K562 (cell line): Measurements from ENCODE around the gene MAP4K1. TPM values are rescaled to one million over a fixed set of nuclear protein-coding genes. Genes with fewer than 3 reads are reported as not detected.

Experiments
- ATAC-seq: fragments of 200-7000 bp; cut with Tn5 transposase; 3 replicates; pipeline ENCODE4 v1.9.1; 2020; ENCODE audit warnings: moderate library complexity
- BruUV-seq: library from RNA; stranded (reverse); fragments of 400-500 nt; replicated peaks from 2 replicates; lab custom pipeline; 2021; lab: Mats Ljungman, UMichigan
- CTCF ChIA-PET: fragments of 300-600 bp; formaldehyde crosslinking; extraction: SDS; loops from one replicate; lab custom pipeline; 2021; ENCODE audit warnings: low intra/inter-chr PET ratio; lab: Yijun Ruan, JAX
- POLR2A ChIA-PET: fragments of 300-600, 350-650 bp; sonication (Branson Sonifier 250); formaldehyde crosslinking; extraction: SDS; loops from one replicate; lab custom pipeline; 2021; ENCODE audit warnings: antibody characterized with exemption, inconsistent platforms; lab: Yijun Ruan, JAX
- DNase-seq, 4 experiments: peaks; one replicate each; pipeline versions ENCODE4 v3.0.0 to v3.0.0-alpha.2; 2011 to 2018; ENCODE audit warnings: low spot score in 3 of 4, mixed read lengths in 3 of 4; ENCODE audit errors: extremely low read depth in 1 of 4
- FAIRE-seq: peaks from 2 replicates; lab custom pipeline; 2011; peaks lifted over from hg19 to GRCh38; lab: Jason Lieb, UNC
- H2AFZ ChIP-seq: 2 replicates; pipeline ENCODE4 v1.6.0; 2011; ENCODE audit warnings: low read depth, low read length, control low read depth, inconsistent platforms
- H3K27ac ChIP-seq: fragments of 200-600 bp; 3 replicates; pipeline ENCODE4 v1.8.0; 2011; ENCODE audit warnings: low read depth, mild to moderate bottlenecking, control low read depth, inconsistent platforms, low read length, moderate library complexity, mixed read lengths; ENCODE audit errors: extremely low read depth
- H3K27me3 ChIP-seq, 2 experiments: fragments of 300-600 bp in 1 of 2; 2 replicates in 1 of 2; 3 replicates in 1 of 2; pipeline versions ENCODE4 v1.6.0 to v1.8.0; 2011; ENCODE audit warnings: inconsistent platforms in 2 of 2, low read length in 2 of 2, mild to moderate bottlenecking in 1 of 2, mixed read lengths in 1 of 2, moderate library complexity in 1 of 2; ENCODE audit not compliant: control insufficient read depth in 2 of 2, insufficient read depth in 2 of 2
- H3K36me3 ChIP-seq: fragments of 300-600 bp; 3 replicates; pipeline ENCODE4 v1.8.0; 2011; ENCODE audit warnings: mild to moderate bottlenecking, low read length, inconsistent platforms; ENCODE audit not compliant: control insufficient read depth, insufficient read depth
- H3K4me1 ChIP-seq, 2 experiments: fragments of 200-600 bp in 1 of 2; replicated peaks in 1 of 2; 2 replicates in 1 of 2; 3 replicates in 1 of 2; pipeline versions ENCODE4 v1.5.1 to v1.8.0; 2011; ENCODE audit warnings: inconsistent platforms in 2 of 2, low read length in 2 of 2, mild to moderate bottlenecking in 1 of 2, mixed read lengths in 1 of 2, moderate library complexity in 1 of 2; ENCODE audit not compliant: control insufficient read depth in 2 of 2, insufficient read depth in 2 of 2
- H3K4me2 ChIP-seq: 2 replicates; pipeline ENCODE4 v1.6.1; 2011; ENCODE audit warnings: low read length, control low read depth, inconsistent platforms, mixed read lengths; ENCODE audit not compliant: insufficient read depth
- H3K4me3 ChIP-seq: fragments of 200-600 bp; sonication (generic), shearing (Covaris generic); 2 replicates; pipeline ENCODE4 v1.5.1; 2016; ENCODE audit warnings: control low read depth, inconsistent platforms
- H3K79me2 ChIP-seq: fragments of 200-600 bp; 3 replicates; pipeline ENCODE4 v1.8.0; 2011; ENCODE audit warnings: low read length, inconsistent platforms; ENCODE audit not compliant: control insufficient read depth, insufficient read depth
- H3K9ac ChIP-seq, 2 experiments: 2 replicates each; pipeline versions ENCODE4 v1.6.0 to v1.6.1; 2011; ENCODE audit warnings: low read depth in 2 of 2, low read length in 2 of 2, control low read depth in 1 of 2, inconsistent platforms in 1 of 2, mild to moderate bottlenecking in 1 of 2, mixed read lengths in 1 of 2; ENCODE audit not compliant: insufficient read depth in 1 of 2
- H3K9me1 ChIP-seq: one replicate; pipeline ENCODE4 v1.6.0; 2011; ENCODE audit warnings: inconsistent platforms, mild to moderate bottlenecking, low read length, moderate library complexity; ENCODE audit not compliant: control insufficient read depth, insufficient read depth
- H3K9me3 ChIP-seq: replicated peaks from 2 replicates; pipeline ENCODE4 v1.5.1; 2011; ENCODE audit warnings: low read depth, low read length, inconsistent platforms; ENCODE audit not compliant: control insufficient read depth, insufficient read depth
- H4K20me1 ChIP-seq: replicated peaks from 2 replicates; pipeline ENCODE4 v1.6.1; 2011; ENCODE audit warnings: low read length, inconsistent platforms, mixed read lengths; ENCODE audit not compliant: control insufficient read depth, insufficient read depth
- ATF7 ChIP-seq: fragments of 450-650 bp; IDR thresholded peaks from 2 replicates; pipeline ENCODE4 v1.7.1; 2014; ENCODE audit warnings: mild to moderate bottlenecking, moderate library complexity
- JUND ChIP-seq, 2 experiments: IDR thresholded peaks; 2 replicates in 1 of 2; 3 replicates in 1 of 2; pipeline ENCODE4 v1.6.1; 2011; ENCODE audit warnings: borderline replicate concordance in 2 of 2, low read depth in 2 of 2, low read length in 2 of 2, improper control_type of control experiment in 1 of 2, missing biosample characterization in 1 of 2, missing genetic modification characterization in 1 of 2, missing genetic modification reagents in 1 of 2
- PHB ChIP-seq: fragments of 250-450 bp; sonication (Bioruptor Pico); IDR thresholded peaks from 2 replicates; pipeline ENCODE4 v1.5.0; 2021
- PML ChIP-seq: IDR thresholded peaks from 2 replicates; pipeline ENCODE4 v1.6.1; 2012; ENCODE audit warnings: low read length, inconsistent platforms
- POLR2AphosphoS2 ChIP-seq: IDR thresholded peaks from 2 replicates; pipeline ENCODE4 v1.6.1; 2012; ENCODE audit warnings: low read length, improper control_type of control experiment
- POLR3A ChIP-seq: IDR thresholded peaks from 2 replicates; pipeline ENCODE4 v1.6.1; 2011; ENCODE audit warnings: borderline replicate concordance, mild to moderate bottlenecking, moderate library complexity; ENCODE audit not compliant: insufficient read length, insufficient read depth; ENCODE audit errors: extremely low read depth
- SAP30 ChIP-seq: fragments of 200-600 bp; sonication (generic); IDR thresholded peaks from 2 replicates; pipeline ENCODE4 v1.6.1; 2012; ENCODE audit warnings: borderline replicate concordance, low read depth, mild to moderate bottlenecking, moderate library complexity, low read length, control low read depth, inconsistent platforms; ENCODE audit not compliant: insufficient read depth, poor library complexity, severe bottlenecking
- SMC3 ChIP-seq: conservative IDR thresholded peaks from 2 replicates; pipeline ENCODE4 v1.6.1; 2011; ENCODE audit warnings: low read depth, low read length, improper control_type of control experiment; ENCODE audit not compliant: insufficient read depth
- TBP ChIP-seq: optimal IDR thresholded peaks from 2 replicates; pipeline ENCODE3; 2011; ENCODE audit warnings: low read depth, low read length, improper control_type of control experiment
- ZSCAN29 ChIP-seq: fragments of 450-650 bp; IDR thresholded peaks from 2 replicates; pipeline ENCODE4 v1.6.1; 2017
- WGBS: fragments of 100-300 bp; shearing (Covaris generic); methylation state at CpG from one replicate; pipeline ENCODE4 v1.1.6; 2016; ENCODE audit warnings: low coverage, mixed read lengths; ENCODE audit not compliant: insufficient coverage; ENCODE audit errors: missing lambda C conversion rate; 5-methylcytosine and 5-hydroxymethylcytosine counted together
- in situ Hi-C: fragments of 300-500 bp; cut with MboI; formaldehyde crosslinking; loops from 4 replicates; pipeline ENCODE4 v1.15.0; 2018; ENCODE audit warnings: inconsistent platforms, mixed read lengths
- intact Hi-C: fragments of 100-400 bp; cut with micrococcal nuclease; formaldehyde crosslinking; loops from 2 replicates; pipeline ENCODE4 v1.14.2; 2022
- polyA plus RNA-seq, 8 experiments: library from polyadenylated mRNA; depleted of rRNA in 4 of 8; stranded (reverse) in 5 of 8; unstranded in 3 of 8; fragments of >200 nt; fragmentation: Nextera tagmentation in 2 of 8; fragmentation: Illumina TruSeq in 1 of 8; extraction: Ambion mirVana in 2 of 8; extraction: Trizol in 1 of 8; gene quantifications; 2 replicates each; pipeline versions ENCODE4 v1.2.1 to v1.2.3, GENCODE V29; 2011 to 2014; ENCODE audit warnings: inconsistent platforms in 1 of 8, missing spikeins in 1 of 8
- total RNA-seq, 7 experiments: library from RNA; depleted of rRNA in 6 of 7; stranded (reverse); fragments of >200 nt in 6 of 7; fragmentation: Illumina TruSeq in 2 of 7; extraction: Trizol in 2 of 7; gene quantifications; 2 replicates each; pipeline versions ENCODE4 v1.2.1 to v1.2.3, GENCODE V29; 2011 to 2021; ENCODE audit warnings: low replicate concordance in 1 of 7
- TF ChIP-seq, protein P1 (sequence below), 2 experiments: IDR thresholded peaks in 1 of 2; conservative IDR thresholded peaks in 1 of 2; 2 replicates each; pipeline ENCODE4 v1.6.1; 2016; ENCODE audit warnings: low read depth in 2 of 2, mild to moderate bottlenecking in 1 of 2, missing compliant biosample characterization in 1 of 2, missing genetic modification characterization in 1 of 2, moderate library complexity in 1 of 2
- TF ChIP-seq, protein P2 (sequence below): fragments of 450-650 bp; IDR thresholded peaks from 2 replicates; pipeline ENCODE4 v1.6.1; 2016
- TF ChIP-seq, protein P3 (sequence below): sonication (generic); formaldehyde crosslinking; IDR thresholded peaks from 2 replicates; pipeline ENCODE4 v1.8.0; 2022; ENCODE audit warnings: missing genetic modification reagents, mild to moderate bottlenecking, moderate library complexity, borderline replicate concordance

The MAP4K1 gene
- total and polyA plus RNA-seq, 9 of the 15 experiments (the other 6 are each of a cell fraction or from before 2014, with no cell fraction given): 0.14 to 3.2 (median 0.73) TPM; not detected in 1

DNA sequence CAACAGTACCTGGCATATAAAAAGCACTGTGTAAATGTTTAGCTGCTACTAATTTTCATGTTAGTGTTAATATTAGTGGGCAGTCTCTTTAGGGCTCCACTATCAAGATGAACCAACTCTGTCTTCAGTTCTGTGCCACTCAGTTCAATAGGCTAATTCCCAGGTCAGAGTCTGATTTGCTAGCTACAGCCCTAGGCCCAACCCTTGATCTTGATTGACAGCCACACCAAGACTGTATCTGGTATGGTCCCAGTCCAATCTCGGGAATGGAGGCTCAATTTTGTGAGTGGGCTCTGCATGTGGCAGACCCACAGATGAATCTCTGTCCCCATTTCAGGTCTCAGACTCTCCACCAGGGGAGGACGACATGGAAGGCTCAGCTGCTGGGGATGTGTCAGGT is 46.1 kb downstream of the MAP4K1 start (continued):
- TF ChIP-seq, protein P1, sequence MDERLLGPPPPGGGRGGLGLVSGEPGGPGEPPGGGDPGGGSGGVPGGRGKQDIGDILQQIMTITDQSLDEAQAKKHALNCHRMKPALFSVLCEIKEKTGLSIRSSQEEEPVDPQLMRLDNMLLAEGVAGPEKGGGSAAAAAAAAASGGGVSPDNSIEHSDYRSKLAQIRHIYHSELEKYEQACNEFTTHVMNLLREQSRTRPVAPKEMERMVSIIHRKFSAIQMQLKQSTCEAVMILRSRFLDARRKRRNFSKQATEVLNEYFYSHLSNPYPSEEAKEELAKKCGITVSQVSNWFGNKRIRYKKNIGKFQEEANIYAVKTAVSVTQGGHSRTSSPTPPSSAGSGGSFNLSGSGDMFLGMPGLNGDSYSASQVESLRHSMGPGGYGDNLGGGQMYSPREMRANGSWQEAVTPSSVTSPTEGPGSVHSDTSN (CRISPR knock-in tag; IDR thresholded peaks at IDR 0.05; ENCODE audit: low read depth): no peak
- TF ChIP-seq, protein P1 (tag; conservative IDR thresholded peaks at IDR 0.05; ENCODE audit: low read depth): peak; percentile 49
- TF ChIP-seq ZSCAN29 (no peak), SAP30 (no peak), POLR2AphosphoS2 (no peak)
- TF ChIP-seq, protein P2, sequence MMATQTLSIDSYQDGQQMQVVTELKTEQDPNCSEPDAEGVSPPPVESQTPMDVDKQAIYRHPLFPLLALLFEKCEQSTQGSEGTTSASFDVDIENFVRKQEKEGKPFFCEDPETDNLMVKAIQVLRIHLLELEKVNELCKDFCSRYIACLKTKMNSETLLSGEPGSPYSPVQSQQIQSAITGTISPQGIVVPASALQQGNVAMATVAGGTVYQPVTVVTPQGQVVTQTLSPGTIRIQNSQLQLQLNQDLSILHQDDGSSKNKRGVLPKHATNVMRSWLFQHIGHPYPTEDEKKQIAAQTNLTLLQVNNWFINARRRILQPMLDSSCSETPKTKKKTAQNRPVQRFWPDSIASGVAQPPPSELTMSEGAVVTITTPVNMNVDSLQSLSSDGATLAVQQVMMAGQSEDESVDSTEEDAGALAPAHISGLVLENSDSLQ: peak; percentile 93

DNA sequence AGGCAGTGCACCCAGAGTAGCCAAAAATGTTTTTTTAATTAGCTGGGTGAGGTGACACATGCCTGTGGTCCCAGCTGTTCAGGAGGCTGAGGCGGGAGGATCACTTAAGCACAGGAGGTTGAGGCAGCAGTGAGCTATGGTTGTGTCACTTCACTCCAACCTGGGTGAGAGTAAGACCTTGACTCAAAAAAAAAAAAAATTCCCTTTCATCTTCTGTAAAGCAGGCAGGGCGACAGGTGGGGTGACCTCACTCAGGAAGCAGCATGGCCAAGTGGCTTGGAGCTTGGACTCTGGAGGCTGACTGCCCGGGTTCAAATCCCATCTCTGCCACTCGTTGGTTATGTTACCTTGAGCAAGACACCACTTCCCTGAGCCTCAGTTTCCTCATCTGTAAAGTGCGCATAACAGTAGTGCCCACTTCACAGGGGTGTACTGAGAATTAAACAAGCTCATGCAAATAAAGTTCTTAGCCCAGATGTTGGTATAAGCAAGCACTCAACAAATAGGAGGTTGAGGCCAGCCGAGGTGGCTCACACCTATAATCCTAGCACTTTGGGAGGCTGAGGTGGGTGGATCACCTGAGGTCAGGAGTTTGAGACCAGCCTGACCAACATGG is 48.3 kb downstream of the MAP4K1 start:
- ChIA-PET CTCF (no interaction called here), POLR2A (interaction anchor here (0.5 to 0.6 kb wide), 4 partner anchors 76 to 308 kb away, joined by 3 read pairs; partner anchors contain the start of gene RINL)
- DNase-seq (no peak), ATAC-seq (no peak), FAIRE-seq (no peak)
- no peaks in the 10 kb centered on the region for H4K20me1 ChIP-seq
- intact Hi-C loops: no loop called here
- in situ Hi-C loops: no loop called here
- H3K79me2 ChIP-seq: no peaks in the 10 kb centered on the region
- TF ChIP-seq PHB (CRISPR knock-in tag) (no peak), TBP (peak; percentile 70), POLR3A (peak; percentile 41), ATF7 (peak; percentile 28; the same call in 1 of the 2 replicates), SMC3 (no peak), PML (no peak), JUND (IDR thresholded peaks at IDR 0.05; ENCODE audit: borderline replicate concordance, low read depth, low read length) (peak; percentile 28; the same call in 1 of the 2 replicates), JUND (tag; IDR thresholded peaks at IDR 0.05; ENCODE audit: borderline replicate concordance, low read depth, low read length) (no peak)
- TF ChIP-seq, protein P3, sequence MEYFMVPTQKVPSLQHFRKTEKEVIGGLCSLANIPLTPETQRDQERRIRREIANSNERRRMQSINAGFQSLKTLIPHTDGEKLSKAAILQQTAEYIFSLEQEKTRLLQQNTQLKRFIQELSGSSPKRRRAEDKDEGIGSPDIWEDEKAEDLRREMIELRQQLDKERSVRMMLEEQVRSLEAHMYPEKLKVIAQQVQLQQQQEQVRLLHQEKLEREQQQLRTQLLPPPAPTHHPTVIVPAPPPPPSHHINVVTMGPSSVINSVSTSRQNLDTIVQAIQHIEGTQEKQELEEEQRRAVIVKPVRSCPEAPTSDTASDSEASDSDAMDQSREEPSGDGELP (CRISPR knock-in tag): 0 out of 2 replicates have a peak, but pooled peaks have one; percentile 3
- peaks cover 0 to 8% of the 10 kb centered on the region in 2 experiments; a peak in 2 of 5 replicates for H3K4me1 ChIP-seq
- 46% methylated on average over 6 of the region's 6 CpGs for WGBS
- no peak overlapping the region for H3K4me2 ChIP-seq
- H3K9me1 ChIP-seq: no peaks in the 10 kb centered on the region
- no peaks in the 10 kb centered on the region for H3K36me3 ChIP-seq
- H3K27me3 ChIP-seq: no peaks in the 10 kb centered on the region
- H3K9ac ChIP-seq: no peak overlapping the region
- H2AFZ ChIP-seq: no peak overlapping the region
- no peaks in the 10 kb centered on the region for H3K9me3 ChIP-seq
- no peak overlapping the region for H3K27ac ChIP-seq
- no peak overlapping the region for H3K4me3 ChIP-seq
- BruUV-seq: no TSS peak
